MM.1S (cell line): ENCODE results near the gene ST6GALNAC6.

Experiments
- DNase-seq: peaks from one replicate; pipeline ENCODE4 v3.0.0-alpha.2; 2015
- H2AFZ ChIP-seq: fragments of 300-600 bp; sonication (generic); 2 replicates; pipeline ENCODE4 v1.6.0; 2016; ENCODE audit warnings: antibody characterized with exemption, low read length
- H3F3A ChIP-seq: fragments of 300-600 bp; sonication (generic); 2 replicates; pipeline ENCODE4 v1.6.1; 2016; ENCODE audit warnings: mild to moderate bottlenecking, antibody characterized with exemption, low read length, moderate library complexity, mixed read lengths; ENCODE audit not compliant: insufficient read depth
- H3K27ac ChIP-seq: fragments of 300-600 bp; sonication (generic); 2 replicates; pipeline ENCODE4 v1.5.1; 2016; ENCODE audit warnings: mild to moderate bottlenecking, low read length
- H3K27me3 ChIP-seq: fragments of 300-600 bp; sonication (generic); replicated peaks from 2 replicates; pipeline ENCODE4 v1.6.0; 2016; ENCODE audit warnings: low read length; ENCODE audit not compliant: insufficient read depth
- H3K36me3 ChIP-seq: fragments of 300-600 bp; sonication (generic); replicated peaks from 2 replicates; pipeline ENCODE4 v1.6.1; 2016; ENCODE audit warnings: mild to moderate bottlenecking, low read length, mixed read lengths; ENCODE audit not compliant: insufficient read depth
- H3K4me1 ChIP-seq: fragments of 300-600 bp; sonication (generic); 2 replicates; pipeline ENCODE4 v1.6.1; 2016; ENCODE audit warnings: low read length, mixed read lengths
- H3K4me2 ChIP-seq: fragments of 300-600 bp; sonication (generic); 2 replicates; pipeline ENCODE4 v1.6.0; 2016; ENCODE audit warnings: low read depth, low read length
- H3K4me3 ChIP-seq: fragments of 300-600 bp; sonication (generic); 2 replicates; pipeline ENCODE4 v1.5.1; 2016; ENCODE audit warnings: low read length, mixed read lengths
- H3K79me2 ChIP-seq: fragments of 300-600 bp; sonication (generic); 2 replicates; pipeline ENCODE4 v1.6.1; 2016; ENCODE audit warnings: mixed run types, low read length, mixed read lengths
- H3K9ac ChIP-seq: fragments of 300-600 bp; sonication (generic); 2 replicates; pipeline ENCODE4 v1.6.1; 2016; ENCODE audit warnings: low read length, mixed read lengths
- H3K9me2 ChIP-seq: fragments of 300-600 bp; sonication (generic); replicated peaks from 2 replicates; pipeline ENCODE4 v1.6.1; 2016; ENCODE audit warnings: mild to moderate bottlenecking, low read length, mixed read lengths; ENCODE audit not compliant: insufficient read depth
- H3K9me3 ChIP-seq: fragments of 300-600 bp; sonication (generic); replicated peaks from 2 replicates; pipeline ENCODE4 v1.6.1; 2016; ENCODE audit warnings: mild to moderate bottlenecking, low read length, mixed read lengths; ENCODE audit not compliant: insufficient read depth
- H4K20me1 ChIP-seq: fragments of 300-600 bp; sonication (generic); 2 replicates; pipeline ENCODE4 v1.6.1; 2016; ENCODE audit warnings: mild to moderate bottlenecking, low read length, moderate library complexity, mixed read lengths; ENCODE audit not compliant: insufficient read depth
- EZH2 ChIP-seq: fragments of 300-600 bp; sonication (generic); optimal IDR thresholded peaks from 2 replicates; pipeline ENCODE3; 2017; ENCODE audit warnings: low read depth, mild to moderate bottlenecking, antibody characterized with exemption, low read length, mixed read lengths
- EZH2phosphoT487 ChIP-seq: fragments of 300-600 bp; sonication (generic); IDR thresholded peaks from 2 replicates; pipeline ENCODE4 v1.6.1; 2018; ENCODE audit warnings: antibody characterized with exemption, low read length
- TF ChIP-seq, protein P1 (sequence below): fragments of 300-600 bp; sonication (generic); IDR thresholded peaks from 2 replicates; pipeline ENCODE4 v1.5.1; 2016; ENCODE audit warnings: antibody characterized with exemption, low read length, mixed read lengths

Gene ST6GALNAC6

DNA sequence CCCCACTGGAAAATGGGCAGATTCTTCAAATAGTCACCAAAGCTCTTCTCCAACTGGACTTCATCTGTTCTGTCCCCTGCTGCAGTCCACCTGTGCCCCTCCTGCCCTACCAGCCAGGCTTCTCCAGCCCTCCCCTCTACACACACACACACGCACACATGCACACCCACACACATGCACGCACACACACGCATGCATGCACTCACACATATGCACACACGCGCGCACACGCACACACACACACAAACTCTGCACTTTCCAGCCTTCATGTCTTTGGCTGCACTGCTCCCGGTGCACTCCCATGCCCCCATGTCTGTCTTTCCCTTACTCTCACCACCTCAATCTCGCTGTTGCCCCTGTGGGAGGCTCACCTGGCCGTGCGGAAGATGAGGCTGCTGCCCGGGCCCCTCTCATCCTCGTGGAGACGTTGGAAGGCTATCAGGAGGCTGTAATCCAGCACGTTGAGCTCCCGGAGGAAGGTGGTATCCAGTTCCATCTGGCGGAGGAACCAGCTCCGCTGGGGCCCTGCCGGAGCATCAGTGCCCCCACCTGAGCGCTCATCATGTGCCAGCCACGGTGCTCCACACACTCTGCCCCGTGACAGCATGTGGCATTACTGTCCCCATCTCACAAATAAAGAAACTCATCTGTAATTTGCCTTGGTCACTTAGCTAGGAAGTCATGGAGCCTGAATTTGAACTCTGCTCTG is 25.5 kb upstream of the ST6GALNAC6 start:
- H3K4me1 ChIP-seq = peaks cover 37% of the 10 kb centered on the region
- no peaks in the 10 kb centered on the region for H3K9me2 ChIP-seq
- H4K20me1 ChIP-seq = no peaks in the 10 kb centered on the region
- no peak overlapping the region for H3K4me2 ChIP-seq
- no peak overlapping the region for H2AFZ ChIP-seq
- no peaks in the 10 kb centered on the region for H3K79me2 ChIP-seq
- DNase-seq = no peak
- H3K27me3 ChIP-seq = no peaks in the 10 kb centered on the region
- H3K4me3 ChIP-seq = no peak overlapping the region
- H3K9ac ChIP-seq = no peak overlapping the region
- H3K9me3 ChIP-seq = no peaks in the 10 kb centered on the region
- no peak overlapping the region for H3K27ac ChIP-seq
- TF ChIP-seq, protein P1, sequence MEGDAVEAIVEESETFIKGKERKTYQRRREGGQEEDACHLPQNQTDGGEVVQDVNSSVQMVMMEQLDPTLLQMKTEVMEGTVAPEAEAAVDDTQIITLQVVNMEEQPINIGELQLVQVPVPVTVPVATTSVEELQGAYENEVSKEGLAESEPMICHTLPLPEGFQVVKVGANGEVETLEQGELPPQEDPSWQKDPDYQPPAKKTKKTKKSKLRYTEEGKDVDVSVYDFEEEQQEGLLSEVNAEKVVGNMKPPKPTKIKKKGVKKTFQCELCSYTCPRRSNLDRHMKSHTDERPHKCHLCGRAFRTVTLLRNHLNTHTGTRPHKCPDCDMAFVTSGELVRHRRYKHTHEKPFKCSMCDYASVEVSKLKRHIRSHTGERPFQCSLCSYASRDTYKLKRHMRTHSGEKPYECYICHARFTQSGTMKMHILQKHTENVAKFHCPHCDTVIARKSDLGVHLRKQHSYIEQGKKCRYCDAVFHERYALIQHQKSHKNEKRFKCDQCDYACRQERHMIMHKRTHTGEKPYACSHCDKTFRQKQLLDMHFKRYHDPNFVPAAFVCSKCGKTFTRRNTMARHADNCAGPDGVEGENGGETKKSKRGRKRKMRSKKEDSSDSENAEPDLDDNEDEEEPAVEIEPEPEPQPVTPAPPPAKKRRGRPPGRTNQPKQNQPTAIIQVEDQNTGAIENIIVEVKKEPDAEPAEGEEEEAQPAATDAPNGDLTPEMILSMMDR = no peak
- TF ChIP-seq EZH2phosphoT487 (no peak), EZH2 (no peak)
- H3K36me3 ChIP-seq = no peaks in the 10 kb centered on the region
- H3F3A ChIP-seq = peaks cover 40% of the 10 kb centered on the region

DNA sequence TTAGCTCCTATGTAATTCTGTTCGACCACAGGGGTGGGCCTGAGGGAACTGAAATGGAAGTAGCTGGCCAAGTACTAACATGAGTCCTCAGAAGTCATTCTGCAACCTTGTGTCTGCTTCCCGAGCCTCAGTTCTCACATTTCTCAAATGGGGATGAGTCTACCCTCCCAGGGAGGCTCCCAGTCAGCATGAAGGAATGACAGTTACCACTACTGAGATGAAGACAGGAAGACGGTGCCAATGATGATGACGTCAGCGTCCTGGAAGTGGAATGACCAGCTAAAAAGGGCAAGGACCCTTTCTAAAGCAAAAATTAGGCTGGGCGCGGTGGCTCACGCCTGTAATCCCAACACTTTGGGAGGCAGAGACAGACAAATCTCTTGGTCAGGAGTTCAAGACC is 24.4 kb upstream of the ST6GALNAC6 start:
- no peaks in the 10 kb centered on the region for H3K36me3 ChIP-seq
- H3K4me2 ChIP-seq = no peak overlapping the region
- no peaks in the 10 kb centered on the region for H3K27me3 ChIP-seq
- peaks cover 26% of the 10 kb centered on the region for H3K4me1 ChIP-seq
- TF ChIP-seq, protein P1 = no peak
- TF ChIP-seq EZH2 (no peak), EZH2phosphoT487 (no peak)
- H3K4me3 ChIP-seq = no peak overlapping the region
- H3K9me2 ChIP-seq = no peaks in the 10 kb centered on the region
- no peak overlapping the region for H3K27ac ChIP-seq
- no peak for DNase-seq
- peaks cover 30% of the 10 kb centered on the region for H3F3A ChIP-seq
- H3K9me3 ChIP-seq = no peaks in the 10 kb centered on the region
- no peaks in the 10 kb centered on the region for H4K20me1 ChIP-seq
- no peak overlapping the region for H2AFZ ChIP-seq
- peaks cover 4% of the 10 kb centered on the region; the same call in 1 of the 2 replicates for H3K79me2 ChIP-seq
- no peak overlapping the region for H3K9ac ChIP-seq

DNA sequence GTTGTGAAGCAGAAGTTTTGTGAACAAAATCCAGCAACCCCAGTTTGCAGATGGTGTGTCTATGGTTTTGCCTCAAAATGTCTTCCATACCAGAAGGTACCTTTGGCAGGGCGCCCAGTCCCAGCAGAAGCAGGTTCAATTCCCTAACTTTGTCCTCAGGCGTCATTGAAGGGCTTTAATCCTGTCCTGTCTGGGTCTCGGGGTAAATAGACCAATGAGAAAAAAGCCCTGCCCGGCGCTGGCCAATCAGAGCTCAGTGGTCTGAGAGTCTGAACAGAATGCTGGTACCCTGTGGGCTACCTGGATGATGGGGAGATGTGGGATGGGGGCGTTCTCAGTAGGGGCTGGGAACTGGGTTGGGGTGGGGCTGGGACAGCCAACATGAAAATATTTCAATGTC is 23.6 kb upstream of the ST6GALNAC6 start:
- Histone ChIP-seq H3K36me3 (no peaks in the 10 kb centered on the region), H3F3A (peaks cover 22% of the 10 kb centered on the region), H3K9me3 (no peaks in the 10 kb centered on the region), H3K9me2 (no peaks in the 10 kb centered on the region), H3K4me2 (no peak overlapping the region), H4K20me1 (no peaks in the 10 kb centered on the region), H3K79me2 (peaks cover 8% of the 10 kb centered on the region), H2AFZ (no peak overlapping the region), H3K4me1 (peaks cover 25% of the 10 kb centered on the region), H3K27me3 (no peaks in the 10 kb centered on the region), H3K27ac (no peak overlapping the region), H3K9ac (no peak overlapping the region), H3K4me3 (no peak overlapping the region)
- no peak for DNase-seq
- no peak for TF ChIP-seq EZH2phosphoT487
- no peak for TF ChIP-seq EZH2
- TF ChIP-seq, protein P1 = no peak
